Measurements from ENCODE around the gene RTKN. TPM values are rescaled to one million over a fixed set of nuclear protein-coding genes. Genes with fewer than 3 reads are reported as not detected.
"Not testable (repeated sequence)": the region's sequence is repeated elsewhere in the genome, so short reads cannot be mapped to it uniquely, and the experiment has no call there.

The RTKN gene
- 18.3 to 32.4 TPM (median 20.4 TPM) in 3 replicates for total RNA-seq
- long read RNA-seq, transcript RTKN-201 (12 exons, 2,220 nt): major isoform, 15 of 44 reads
- long read RNA-seq, transcript RTKN-203 (13 exons, 2,646 nt): minor isoform, 8 of 44 reads
- long read RNA-seq, partial matches to known transcripts: 0 of 44 reads
- long read RNA-seq, other reads (novel, unspliced or antisense): 19 of 44 reads

- H3K27me3 Mint-ChIP-seq (ENCODE audit: low read depth): peaks cover 4% of the 10 kb centered on the region
- peaks cover 54% of the 10 kb centered on the region for H3K4me1 Mint-ChIP-seq (ENCODE audit: low read depth)
- no peaks in the 10 kb centered on the region for H3K9me3 Mint-ChIP-seq (ENCODE audit: low read depth)
- peak within 1 kb of the TSS; percentile 87 for H3K4me3 Mint-ChIP-seq (ENCODE audit: unreplicated experiment)
- H3K36me3 Mint-ChIP-seq (ENCODE audit: low read depth): no peaks in the 10 kb centered on the region
- H3K27ac Mint-ChIP-seq (ENCODE audit: unreplicated experiment): peak within 1 kb of the TSS; percentile 82
- no peak for DNase-seq (ENCODE audit: low spot score)
- no peak for TF ChIP-seq CTCF (IDR thresholded peaks at IDR 0.05)
These were observed at the start of gene RTKN for GRCh38 chr2:74441690-74442482. TSS of gene RTKN (minus strand) at chr2:74441937. CDS start at chr2:74441816, 121 bp downstream.

- Mint-ChIP-seq H3K36me3 (ENCODE audit: low read depth) (peaks cover 40% of the 10 kb centered on the region), H3K9me3 (ENCODE audit: low read depth) (no peaks in the 10 kb centered on the region), H3K27me3 (ENCODE audit: low read depth) (no peaks in the 10 kb centered on the region), H3K4me1 (ENCODE audit: low read depth) (no peaks in the 10 kb centered on the region), H3K27ac (ENCODE audit: unreplicated experiment) (no peak overlapping the region), H3K4me3 (ENCODE audit: unreplicated experiment) (no peak overlapping the region)
- TF ChIP-seq CTCF (IDR thresholded peaks at IDR 0.05): no peak
- no peak for DNase-seq (ENCODE audit: low spot score)
These were observed 48.2 kb upstream of the RTKN start for GRCh38 chr2:74489906-74490305.

- Mint-ChIP-seq H3K27me3 (ENCODE audit: low read depth) (no peaks in the 10 kb centered on the region), H3K27ac (ENCODE audit: unreplicated experiment) (no peak overlapping the region), H3K4me3 (ENCODE audit: unreplicated experiment) (no peak overlapping the region), H3K4me1 (ENCODE audit: low read depth) (peaks cover 4% of the 10 kb centered on the region), H3K9me3 (ENCODE audit: low read depth) (no peaks in the 10 kb centered on the region), H3K36me3 (ENCODE audit: low read depth) (peaks cover 34% of the 10 kb centered on the region)
- no peak for DNase-seq (ENCODE audit: low spot score)
- no peak for TF ChIP-seq CTCF (IDR thresholded peaks at IDR 0.05)
These were observed 47.1 kb upstream of the RTKN start for GRCh38 chr2:74488643-74489481.

- TF ChIP-seq CTCF (IDR thresholded peaks at IDR 0.05): no peak
- H3K27ac Mint-ChIP-seq (ENCODE audit: unreplicated experiment): no peak overlapping the region
- no peaks in the 10 kb centered on the region for H3K27me3 Mint-ChIP-seq (ENCODE audit: low read depth)
- peaks cover 16% of the 10 kb centered on the region for H3K36me3 Mint-ChIP-seq (ENCODE audit: low read depth)
- H3K4me3 Mint-ChIP-seq (ENCODE audit: unreplicated experiment): no peak overlapping the region
- DNase-seq (ENCODE audit: low spot score): no peak
- H3K9me3 Mint-ChIP-seq (ENCODE audit: low read depth): no peaks in the 10 kb centered on the region
- H3K4me1 Mint-ChIP-seq (ENCODE audit: low read depth): peaks cover 17% of the 10 kb centered on the region
These were observed 44.4 kb upstream of the RTKN start for GRCh38 chr2:74486141-74486540.

- peak overlapping the region; percentile 98 for H3K27ac Mint-ChIP-seq (ENCODE audit: unreplicated experiment)
- H3K36me3 Mint-ChIP-seq (ENCODE audit: low read depth); DNase-seq (ENCODE audit: low spot score); H3K9me3 Mint-ChIP-seq (ENCODE audit: low read depth); H3K27me3 Mint-ChIP-seq (ENCODE audit: low read depth): not testable (repeated sequence)
- H3K4me1 Mint-ChIP-seq (ENCODE audit: low read depth): peaks cover 28% of the 10 kb centered on the region
- peak overlapping the region; percentile 95 for H3K4me3 Mint-ChIP-seq (ENCODE audit: unreplicated experiment)
These were observed 42.0 kb upstream of the RTKN start for GRCh38 chr2:74483675-74484164.
